DMS79 (cell line): ENCODE results near the gene ZNF554.
"Not testable (repeated sequence)": the region's sequence is repeated elsewhere in the genome, so short reads cannot be mapped to it uniquely, and the experiment has no call there.

Experiments used
- DNase-seq: peaks from one replicate; lab custom pipeline; 2025; lab: John Stamatoyannopoulos, UW

The ZNF554 gene

GRCh38 chr19:2867025-2867991, 47.6 kb downstream of the ZNF554 start, which contains the start of gene ZNF556:
ZNF556 (plus strand) TSS chr19:2867335; CDS start chr19:2867422, 87 bp downstream.
- no peak for DNase-seq

GRCh38 chr19:2869618-2870017, 50.0 kb downstream of the ZNF554 start:
- no peak for DNase-seq

DNA sequence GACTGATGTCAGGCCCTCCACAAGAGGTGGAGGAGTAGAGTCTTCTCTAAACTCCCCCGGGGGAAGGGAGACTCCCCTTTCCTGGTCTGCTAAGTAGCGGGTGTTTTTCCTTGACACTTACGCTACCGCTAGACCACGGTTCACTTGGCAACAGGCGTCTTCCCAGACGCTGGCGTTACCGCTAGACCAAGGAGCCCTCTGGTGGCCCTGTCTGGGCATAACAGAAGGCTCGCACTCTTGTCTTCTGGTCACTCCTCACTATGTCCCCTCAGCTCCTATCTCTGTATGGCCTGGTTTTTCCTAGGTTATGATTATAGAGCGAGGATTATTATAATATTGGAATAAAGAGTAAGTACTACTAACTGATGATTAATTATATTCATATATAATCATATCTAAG, 52.5 kb downstream of the ZNF554 start:
- not testable (repeated sequence) for DNase-seq

DNA sequence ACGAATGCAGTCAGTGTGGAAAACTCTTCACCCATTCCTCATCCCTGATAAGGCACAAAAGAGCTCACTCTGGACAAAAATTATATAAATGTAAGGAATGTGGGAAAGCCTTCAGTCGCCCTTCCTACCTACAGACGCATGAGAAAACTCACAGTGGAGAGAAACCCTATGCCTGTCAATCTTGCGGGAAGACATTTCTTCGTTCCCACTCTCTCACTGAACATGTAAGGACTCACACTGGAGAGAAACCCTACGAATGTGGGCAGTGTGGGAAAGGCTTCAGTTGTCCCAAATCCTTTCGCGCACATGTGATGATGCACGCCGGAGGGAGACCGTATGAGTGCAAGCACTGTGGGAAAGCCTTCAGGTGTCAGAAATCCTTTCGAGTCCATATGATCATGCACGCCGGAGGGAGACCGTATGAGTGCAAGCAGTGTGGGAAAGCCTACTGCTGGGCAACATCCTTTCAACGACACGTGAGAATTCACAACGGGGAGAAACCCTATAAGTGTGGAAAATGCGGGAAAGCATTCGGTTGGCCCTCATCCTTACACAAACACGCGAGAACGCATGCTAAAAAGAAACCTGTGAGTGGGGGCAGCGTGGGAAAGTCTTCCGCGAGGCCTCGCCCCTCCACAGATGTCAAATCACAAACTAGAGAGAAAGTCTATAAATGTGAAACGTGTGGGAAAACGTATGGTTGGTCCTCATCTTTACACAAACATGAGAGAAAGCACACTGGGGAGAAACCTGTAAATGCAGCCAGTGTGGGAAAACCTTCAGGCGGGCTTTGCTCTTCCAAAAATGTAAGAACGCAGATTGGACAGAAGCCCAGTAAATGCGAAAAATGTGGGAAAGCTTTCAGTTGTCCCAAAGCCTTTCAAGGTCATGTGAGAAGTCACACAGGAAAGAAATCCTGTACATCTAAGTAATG, 58.0 kb downstream of the ZNF554 start:
- DNase-seq: no peak

- DNase-seq: no peak
Measured at GRCh38 chr19:2883686-2884439, 64.2 kb downstream of the ZNF554 start.

GRCh38 chr19:2885736-2886135, 66.1 kb downstream of the ZNF554 start:
- no peak for DNase-seq
